PFSK-1 (cell line): ENCODE results near the gene LRRC74B.

Source experiments
- FOXP2 ChIP-seq: optimal IDR thresholded peaks from 2 replicates; pipeline ENCODE3; 2011; ENCODE audit warnings: borderline replicate concordance, control low read depth, inconsistent platforms; ENCODE audit not compliant: insufficient read depth; ENCODE audit errors: extremely low read length, extremely low read depth
- POLR2AphosphoS5 ChIP-seq: IDR thresholded peaks from 2 replicates; pipeline ENCODE4 v1.6.1; 2012; ENCODE audit warnings: low read depth, mild to moderate bottlenecking, control low read depth, low read length, moderate library complexity
- SIN3A ChIP-seq: IDR thresholded peaks from 2 replicates; pipeline ENCODE4 v1.6.1; 2012; ENCODE audit warnings: mild to moderate bottlenecking, low read length, moderate library complexity, borderline replicate concordance; ENCODE audit not compliant: insufficient read depth
- TAF1 ChIP-seq: IDR thresholded peaks from 2 replicates; pipeline ENCODE4 v1.6.1; 2012; ENCODE audit warnings: low read length, control low read depth, borderline replicate concordance; ENCODE audit not compliant: insufficient read depth
- TF ChIP-seq, protein P1 (sequence below), 2 experiments: IDR thresholded peaks; 2 replicates each; pipeline versions ENCODE4 v1.6.1 to v1.8.0; 2011 to 2012; ENCODE audit warnings: low read depth in 2 of 2, low read length in 2 of 2, control low read depth in 1 of 2, inconsistent platforms in 1 of 2, mild to moderate bottlenecking in 1 of 2, moderate library complexity in 1 of 2; ENCODE audit not compliant: insufficient read depth in 1 of 2

LRRC74B gene

DNA sequence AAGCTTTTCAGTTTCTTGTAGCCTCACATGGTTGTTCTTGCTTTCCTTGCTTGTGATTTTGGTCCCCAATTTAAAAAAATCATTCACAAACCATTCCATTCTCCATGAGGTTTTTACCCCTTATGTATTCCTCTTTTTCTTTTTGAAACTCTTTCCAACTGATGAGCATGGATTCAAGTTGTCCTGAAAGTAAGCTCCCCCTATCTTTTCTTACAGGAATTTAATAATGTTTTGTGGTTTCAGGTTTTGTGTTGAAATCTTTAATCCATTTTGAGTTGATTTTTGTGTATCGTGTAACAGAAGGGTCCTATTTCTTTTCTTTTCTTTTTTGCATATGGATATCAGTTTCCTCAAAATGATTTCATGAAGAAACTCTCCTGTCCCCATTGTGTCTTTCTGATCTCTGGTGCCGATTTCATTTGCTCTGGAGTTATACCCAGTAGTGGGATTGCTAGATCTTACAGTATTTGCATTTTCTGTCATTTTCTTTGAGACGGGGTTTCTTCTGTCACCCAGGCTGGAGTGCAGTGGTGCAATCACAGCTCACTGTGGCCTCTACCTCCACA lies 58.5 kb downstream of the LRRC74B start:
- TF ChIP-seq TAF1, result no peak
- TF ChIP-seq, protein P1, sequence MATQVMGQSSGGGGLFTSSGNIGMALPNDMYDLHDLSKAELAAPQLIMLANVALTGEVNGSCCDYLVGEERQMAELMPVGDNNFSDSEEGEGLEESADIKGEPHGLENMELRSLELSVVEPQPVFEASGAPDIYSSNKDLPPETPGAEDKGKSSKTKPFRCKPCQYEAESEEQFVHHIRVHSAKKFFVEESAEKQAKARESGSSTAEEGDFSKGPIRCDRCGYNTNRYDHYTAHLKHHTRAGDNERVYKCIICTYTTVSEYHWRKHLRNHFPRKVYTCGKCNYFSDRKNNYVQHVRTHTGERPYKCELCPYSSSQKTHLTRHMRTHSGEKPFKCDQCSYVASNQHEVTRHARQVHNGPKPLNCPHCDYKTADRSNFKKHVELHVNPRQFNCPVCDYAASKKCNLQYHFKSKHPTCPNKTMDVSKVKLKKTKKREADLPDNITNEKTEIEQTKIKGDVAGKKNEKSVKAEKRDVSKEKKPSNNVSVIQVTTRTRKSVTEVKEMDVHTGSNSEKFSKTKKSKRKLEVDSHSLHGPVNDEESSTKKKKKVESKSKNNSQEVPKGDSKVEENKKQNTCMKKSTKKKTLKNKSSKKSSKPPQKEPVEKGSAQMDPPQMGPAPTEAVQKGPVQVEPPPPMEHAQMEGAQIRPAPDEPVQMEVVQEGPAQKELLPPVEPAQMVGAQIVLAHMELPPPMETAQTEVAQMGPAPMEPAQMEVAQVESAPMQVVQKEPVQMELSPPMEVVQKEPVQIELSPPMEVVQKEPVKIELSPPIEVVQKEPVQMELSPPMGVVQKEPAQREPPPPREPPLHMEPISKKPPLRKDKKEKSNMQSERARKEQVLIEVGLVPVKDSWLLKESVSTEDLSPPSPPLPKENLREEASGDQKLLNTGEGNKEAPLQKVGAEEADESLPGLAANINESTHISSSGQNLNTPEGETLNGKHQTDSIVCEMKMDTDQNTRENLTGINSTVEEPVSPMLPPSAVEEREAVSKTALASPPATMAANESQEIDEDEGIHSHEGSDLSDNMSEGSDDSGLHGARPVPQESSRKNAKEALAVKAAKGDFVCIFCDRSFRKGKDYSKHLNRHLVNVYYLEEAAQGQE (IDR thresholded peaks at IDR 0.05; ENCODE audit: insufficient read depth in 1 of 2, low read depth in 2 of 2, low read length in 2 of 2), result no peak
- TF ChIP-seq POLR2AphosphoS5, result no peak
- TF ChIP-seq FOXP2, result no peak
- no peak for TF ChIP-seq SIN3A

DNA sequence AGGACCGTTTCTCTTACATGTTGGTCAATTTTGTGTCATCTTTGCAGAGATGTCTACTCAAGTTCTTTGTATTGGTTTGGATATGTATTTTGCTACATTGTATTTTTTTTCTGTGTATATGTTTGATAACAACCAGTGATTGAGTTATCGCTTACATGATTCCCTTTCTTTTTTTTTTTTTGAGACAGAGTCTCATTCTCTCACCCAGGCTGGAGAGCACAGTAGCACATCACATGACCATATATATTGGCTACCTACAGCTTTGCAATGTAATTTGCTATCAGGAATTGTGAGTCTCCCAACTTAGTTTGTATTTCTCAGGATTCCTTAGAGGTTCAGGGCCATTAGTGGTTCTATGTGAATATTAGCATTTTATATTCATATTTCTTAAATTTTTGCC lies 59.5 kb downstream of the LRRC74B start:
- TF ChIP-seq FOXP2 (no peak), TAF1 (no peak), SIN3A (no peak), POLR2AphosphoS5 (no peak)
- TF ChIP-seq, protein P1 (IDR thresholded peaks at IDR 0.05; ENCODE audit: insufficient read depth in 1 of 2, low read depth in 2 of 2, low read length in 2 of 2), result no peak

DNA sequence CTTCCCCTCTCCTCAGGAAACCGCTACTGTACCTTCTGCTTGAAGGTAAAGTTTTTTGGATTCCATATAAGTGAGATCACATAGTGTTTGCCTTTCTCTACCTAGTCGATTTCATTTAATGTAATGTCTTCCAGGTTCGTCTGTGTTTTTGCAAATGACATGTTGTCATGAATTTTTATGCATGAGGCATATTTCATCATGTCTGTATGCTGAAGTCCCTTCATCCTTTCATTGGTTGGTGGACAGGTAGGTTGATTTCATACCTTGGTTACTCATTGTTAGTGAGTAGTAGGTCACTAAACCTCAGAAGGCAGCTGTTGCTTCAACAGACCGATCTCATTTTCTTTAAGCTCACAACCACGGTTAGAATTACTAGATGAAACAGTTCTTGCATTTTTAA lies 60.3 kb downstream of the LRRC74B start:
- TF ChIP-seq TAF1, result no peak
- TF ChIP-seq POLR2AphosphoS5, result no peak

DNA sequence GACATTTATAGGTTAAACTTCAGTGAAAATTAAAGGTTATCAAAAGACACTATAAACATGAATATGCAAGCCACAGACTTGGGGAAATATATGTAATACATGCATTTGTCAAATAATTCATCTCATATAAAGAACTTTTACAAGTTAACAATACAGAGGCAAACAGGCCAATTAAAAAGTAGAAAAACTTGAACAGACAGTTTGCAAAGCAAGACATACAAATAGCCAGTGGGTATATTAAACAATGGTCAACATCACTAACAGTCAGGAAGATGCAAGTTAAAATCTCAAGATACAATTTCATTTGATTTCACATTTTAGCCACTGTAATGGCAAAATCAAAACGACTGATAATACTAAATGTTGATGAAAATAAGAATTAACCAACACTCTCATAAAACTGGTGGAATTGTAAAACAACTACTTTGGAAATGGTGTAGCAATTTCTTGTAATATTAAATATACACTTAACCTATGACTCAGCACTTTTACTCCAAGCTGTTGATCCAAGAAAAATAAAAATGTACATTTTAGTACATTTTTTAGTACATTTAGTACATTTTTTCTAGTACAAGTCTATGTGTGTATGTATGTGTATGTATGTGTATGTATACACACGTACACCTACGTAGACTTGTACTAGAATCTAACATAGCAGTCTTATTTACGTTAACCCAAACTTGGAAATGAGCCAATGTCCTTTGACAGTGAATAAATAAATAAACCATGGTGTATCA lies 62.8 kb downstream of the LRRC74B start:
- TF ChIP-seq SIN3A (no peak), TAF1 (no peak), FOXP2 (no peak), POLR2AphosphoS5 (no peak)
- TF ChIP-seq, protein P1 (IDR thresholded peaks at IDR 0.05; ENCODE audit: insufficient read depth in 1 of 2, low read depth in 2 of 2, low read length in 2 of 2), result no peak
